NOMO-1 treated with dmso at 0.1 percent for 144 hours (cell line): ENCODE measurements around the gene ORMDL3.
"Not testable (repeated sequence)": the region's sequence is repeated elsewhere in the genome, so short reads cannot be mapped to it uniquely, and the experiment has no call there.

ENCODE experiments used
- DNase-seq: peaks from one replicate; lab custom pipeline; 2025; ENCODE audit not compliant: unreplicated experiment; lab: John Stamatoyannopoulos, UW

Gene ORMDL3

DNA sequence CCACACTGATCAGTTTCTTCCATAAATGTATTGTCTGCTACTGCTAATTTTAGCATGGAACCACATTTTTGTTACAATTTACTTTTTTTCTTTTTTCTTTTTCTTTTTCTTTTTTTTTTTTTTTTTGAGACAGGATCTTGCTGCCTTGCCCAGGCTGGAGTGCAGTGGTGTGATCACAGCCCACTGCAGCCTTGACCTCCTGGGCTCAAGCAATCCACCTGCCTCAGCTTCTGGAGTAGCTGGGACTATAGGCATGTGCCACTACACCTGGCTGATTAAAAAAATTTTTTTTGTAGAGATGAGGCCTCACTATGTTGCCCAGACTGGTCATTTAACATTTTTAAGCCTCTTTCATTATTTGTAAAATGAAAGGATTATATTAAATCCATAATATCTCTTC lies 40.3 kb downstream of the ORMDL3 start:
- no peak for DNase-seq

DNA sequence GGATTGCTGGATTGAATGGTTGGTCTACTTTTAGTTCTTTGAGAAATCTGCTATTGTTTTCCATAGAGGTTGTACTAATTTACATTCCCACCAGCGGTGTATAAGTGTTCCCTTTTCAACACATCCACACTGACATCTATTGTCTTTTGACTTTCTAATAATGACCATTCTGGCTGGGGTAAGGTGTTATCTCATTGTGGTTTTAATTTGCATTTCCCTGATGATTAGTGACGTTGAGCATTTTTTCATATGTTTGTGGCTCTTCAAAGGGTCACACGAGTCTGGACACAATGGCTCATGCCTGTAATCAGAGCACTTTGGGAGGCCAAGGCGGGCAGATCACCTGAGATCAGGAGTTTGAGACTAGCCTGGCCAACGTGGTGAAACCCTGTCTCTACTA lies 41.3 kb downstream of the ORMDL3 start:
- DNase-seq: not testable (repeated sequence)

DNA sequence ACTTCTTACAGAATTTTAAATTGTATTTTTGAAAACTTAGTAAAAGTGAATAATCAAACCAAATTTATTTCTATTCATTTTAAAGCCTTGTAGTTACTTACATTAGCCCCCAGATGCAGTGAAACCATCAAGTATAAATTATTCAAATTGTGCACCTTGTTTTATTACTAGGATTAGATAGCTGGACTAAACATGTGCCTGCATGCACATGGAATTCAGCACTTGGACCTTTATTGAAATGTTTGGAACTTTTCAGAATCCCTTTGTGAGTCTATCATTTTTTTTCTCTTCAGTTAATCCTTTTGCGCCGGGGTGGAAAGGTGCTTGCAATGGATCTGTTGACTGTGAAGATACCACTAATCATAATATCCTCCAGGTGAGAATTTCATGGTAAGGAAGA lies 54.6 kb downstream of the ORMDL3 start:
- DNase-seq: no peak

DNA sequence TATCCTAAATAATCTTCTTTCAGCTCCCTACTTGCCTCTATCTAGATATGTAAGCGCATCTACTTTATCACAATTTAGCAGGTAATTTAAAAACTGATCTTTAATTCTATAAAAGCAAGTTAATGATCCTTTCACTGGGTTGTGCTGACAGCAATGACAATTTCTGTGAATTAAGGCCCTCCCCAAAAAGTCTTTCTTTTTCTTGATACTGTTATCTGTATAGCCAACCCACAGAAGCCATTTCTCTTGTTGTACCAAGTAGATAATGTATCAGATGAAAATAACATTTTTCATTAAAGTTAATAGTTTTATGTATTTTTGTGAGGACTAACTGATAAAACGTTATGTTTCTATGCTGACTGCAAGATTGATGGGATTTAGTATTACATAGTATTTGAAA lies 55.6 kb downstream of the ORMDL3 start:
- DNase-seq: no peak
